Neural progenitor cell (in vitro differentiated cells): Measurements from ENCODE around the gene CD164. TPM values are rescaled to one million over a fixed set of nuclear protein-coding genes. Genes with fewer than 3 reads are reported as not detected.

Experiments
- DNase-seq: peaks from one replicate; pipeline ENCODE4 v3.0.0-alpha.2; 2016; ENCODE audit warnings: low spot score
- H2AFZ ChIP-seq: fragments of 200-600 bp; sonication (generic); replicated peaks from 2 replicates; pipeline ENCODE4 v1.6.1; 2016; ENCODE audit warnings: antibody characterized with exemption
- H3F3A ChIP-seq: fragments of 200-600 bp; sonication (generic); 2 replicates; pipeline ENCODE4 v1.6.1; 2016; ENCODE audit warnings: antibody characterized with exemption, low read depth
- H3K27ac ChIP-seq: fragments of 200-600 bp; sonication (generic); 2 replicates; pipeline ENCODE4 v1.5.1; 2016; ENCODE audit warnings: mild to moderate bottlenecking
- H3K27me3 ChIP-seq: fragments of 200-600 bp; sonication (generic); 2 replicates; pipeline ENCODE4 v1.6.1; 2016; ENCODE audit warnings: mild to moderate bottlenecking, moderate library complexity
- H3K36me3 ChIP-seq: fragments of 200-600 bp; sonication (generic); 2 replicates; pipeline ENCODE4 v1.5.1; 2016
- H3K4me1 ChIP-seq: fragments of 200-600 bp; sonication (generic); 2 replicates; pipeline ENCODE4 v1.6.1; 2016; ENCODE audit warnings: mixed run types
- H3K4me2 ChIP-seq: fragments of 200-600 bp; sonication (generic); 2 replicates; pipeline ENCODE4 v1.6.1; 2016
- H3K4me3 ChIP-seq: fragments of 200-600 bp; sonication (generic); 2 replicates; pipeline ENCODE4 v1.5.1; 2016
- H3K79me2 ChIP-seq: fragments of 200-600 bp; sonication (generic); 2 replicates; pipeline ENCODE4 v1.6.1; 2016; ENCODE audit warnings: low read depth
- H3K9ac ChIP-seq: fragments of 200-600 bp; sonication (generic); 2 replicates; pipeline ENCODE4 v1.6.1; 2016
- H3K9me3 ChIP-seq: fragments of 200-600 bp; sonication (generic); 2 replicates; pipeline ENCODE4 v1.5.1; 2016; ENCODE audit warnings: low read depth
- H4K20me1 ChIP-seq: fragments of 200-600 bp; sonication (generic); 2 replicates; pipeline ENCODE4 v1.6.1; 2016; ENCODE audit warnings: low read depth
- H3K27ac Mint-ChIP-seq: 3 replicates; pipeline ENCODE4 v1.8.0; 2021; ENCODE audit warnings: mixed read lengths
- H3K27me3 Mint-ChIP-seq: 2 replicates; pipeline ENCODE4 v1.8.0; 2022; ENCODE audit warnings: low read depth, mild to moderate bottlenecking, inconsistent platforms, moderate library complexity, mixed read lengths; ENCODE audit not compliant: insufficient read depth
- H3K36me3 Mint-ChIP-seq: 3 replicates; pipeline ENCODE4 v1.8.0; 2021; ENCODE audit warnings: mixed read lengths
- H3K4me1 Mint-ChIP-seq: 3 replicates; pipeline ENCODE4 v1.8.0; 2021; ENCODE audit warnings: mixed read lengths
- H3K4me3 Mint-ChIP-seq: 3 replicates; pipeline ENCODE4 v1.8.0; 2021; ENCODE audit warnings: mild to moderate bottlenecking, moderate library complexity, mixed read lengths
- H3K9me3 Mint-ChIP-seq: 3 replicates; pipeline ENCODE4 v1.8.0; 2020; ENCODE audit warnings: mixed read lengths
- EZH2 ChIP-seq: fragments of 200-600 bp; sonication (generic); IDR thresholded peaks from 2 replicates; pipeline ENCODE4 v1.6.1; 2017; ENCODE audit warnings: antibody characterized with exemption, mild to moderate bottlenecking, moderate library complexity
- EZH2phosphoT487 ChIP-seq: fragments of 200-600 bp; sonication (generic); IDR thresholded peaks from 2 replicates; pipeline ENCODE4 v1.6.1; 2017; ENCODE audit warnings: antibody characterized with exemption
- total RNA-seq: library from RNA; depleted of rRNA; stranded (reverse); fragments of >200 nt; gene quantifications from 2 replicates; pipeline ENCODE4 v1.2.3, GENCODE V29; 2015; ENCODE audit warnings: low replicate concordance
- TF ChIP-seq, protein P1 (sequence below): fragments of 200-600 bp; sonication (generic); IDR thresholded peaks from 2 replicates; pipeline ENCODE4 v1.5.1; 2017; ENCODE audit warnings: antibody characterized with exemption, mild to moderate bottlenecking

Gene CD164
- total RNA-seq, 1 donor from 2014 or later, result 197 TPM

- Mint-ChIP-seq H3K36me3 (peaks cover 1% of the 10 kb centered on the region), H3K9me3 (no peaks in the 10 kb centered on the region), H3K4me1 (no peaks in the 10 kb centered on the region), H3K4me3 (no peak overlapping the region), H3K27ac (no peak overlapping the region), H3K27me3 (peaks cover 4% of the 10 kb centered on the region)
- DNase-seq, result no peak
- no peaks in the 10 kb centered on the region for H3K36me3 ChIP-seq
- no peak overlapping the region for H3K9ac ChIP-seq
- H2AFZ ChIP-seq, result no peak overlapping the region
- H3K27ac ChIP-seq, result no peak overlapping the region
- no peak overlapping the region for H3K4me3 ChIP-seq
- no peaks in the 10 kb centered on the region for H3K79me2 ChIP-seq
- no peaks in the 10 kb centered on the region for H3K27me3 ChIP-seq
- H4K20me1 ChIP-seq, result no peaks in the 10 kb centered on the region
- no peak overlapping the region for H3K4me2 ChIP-seq
- TF ChIP-seq EZH2 (no peak), EZH2phosphoT487 (no peak)
- TF ChIP-seq, protein P1, sequence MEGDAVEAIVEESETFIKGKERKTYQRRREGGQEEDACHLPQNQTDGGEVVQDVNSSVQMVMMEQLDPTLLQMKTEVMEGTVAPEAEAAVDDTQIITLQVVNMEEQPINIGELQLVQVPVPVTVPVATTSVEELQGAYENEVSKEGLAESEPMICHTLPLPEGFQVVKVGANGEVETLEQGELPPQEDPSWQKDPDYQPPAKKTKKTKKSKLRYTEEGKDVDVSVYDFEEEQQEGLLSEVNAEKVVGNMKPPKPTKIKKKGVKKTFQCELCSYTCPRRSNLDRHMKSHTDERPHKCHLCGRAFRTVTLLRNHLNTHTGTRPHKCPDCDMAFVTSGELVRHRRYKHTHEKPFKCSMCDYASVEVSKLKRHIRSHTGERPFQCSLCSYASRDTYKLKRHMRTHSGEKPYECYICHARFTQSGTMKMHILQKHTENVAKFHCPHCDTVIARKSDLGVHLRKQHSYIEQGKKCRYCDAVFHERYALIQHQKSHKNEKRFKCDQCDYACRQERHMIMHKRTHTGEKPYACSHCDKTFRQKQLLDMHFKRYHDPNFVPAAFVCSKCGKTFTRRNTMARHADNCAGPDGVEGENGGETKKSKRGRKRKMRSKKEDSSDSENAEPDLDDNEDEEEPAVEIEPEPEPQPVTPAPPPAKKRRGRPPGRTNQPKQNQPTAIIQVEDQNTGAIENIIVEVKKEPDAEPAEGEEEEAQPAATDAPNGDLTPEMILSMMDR, result no peak
- peaks cover 4% of the 10 kb centered on the region for H3K4me1 ChIP-seq
- no peaks in the 10 kb centered on the region for H3K9me3 ChIP-seq
- no peaks in the 10 kb centered on the region for H3F3A ChIP-seq
Observed at GRCh38 chr6:109424946-109425345, 42.7 kb upstream of the CD164 start.

DNA sequence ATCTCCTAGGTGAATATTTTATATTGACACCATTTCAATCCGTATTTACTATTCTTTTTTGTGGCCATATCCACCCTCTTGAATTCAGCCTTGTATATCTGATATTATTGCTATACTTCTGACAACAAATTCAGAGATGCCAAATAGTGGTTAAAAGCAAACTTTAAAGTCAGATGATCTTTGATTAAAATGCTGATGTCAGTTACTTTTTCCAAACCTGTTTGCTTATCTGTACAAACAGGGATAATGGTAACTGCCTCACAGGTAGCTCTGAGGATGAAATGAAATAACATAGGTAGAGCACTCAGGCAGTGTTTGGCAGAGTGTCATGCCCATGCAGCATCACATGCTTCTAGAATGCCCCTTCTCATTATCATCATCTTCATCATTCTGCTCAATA lies 38.9 kb upstream of the CD164 start:
- H3K9ac ChIP-seq, result no peak overlapping the region
- no peaks in the 10 kb centered on the region for H3F3A ChIP-seq
- H3K9me3 Mint-ChIP-seq, result no peaks in the 10 kb centered on the region
- no peak overlapping the region for H2AFZ ChIP-seq
- H3K9me3 ChIP-seq, result no peaks in the 10 kb centered on the region
- no peak overlapping the region for H3K27ac Mint-ChIP-seq
- peaks cover 4% of the 10 kb centered on the region for H3K4me1 ChIP-seq
- H3K79me2 ChIP-seq, result no peaks in the 10 kb centered on the region
- no peaks in the 10 kb centered on the region for H3K27me3 ChIP-seq
- DNase-seq, result no peak
- peaks cover 4% of the 10 kb centered on the region for H3K36me3 Mint-ChIP-seq
- H4K20me1 ChIP-seq, result no peaks in the 10 kb centered on the region
- no peak overlapping the region for H3K4me2 ChIP-seq
- H3K4me1 Mint-ChIP-seq, result no peaks in the 10 kb centered on the region
- H3K4me3 Mint-ChIP-seq, result no peak overlapping the region
- H3K36me3 ChIP-seq, result no peaks in the 10 kb centered on the region
- TF ChIP-seq EZH2, result no peak
- TF ChIP-seq, protein P1, result no peak
- no peak for TF ChIP-seq EZH2phosphoT487
- H3K27ac ChIP-seq, result no peak overlapping the region
- no peak overlapping the region for H3K4me3 ChIP-seq
- H3K27me3 Mint-ChIP-seq, result peaks cover 2% of the 10 kb centered on the region

DNA sequence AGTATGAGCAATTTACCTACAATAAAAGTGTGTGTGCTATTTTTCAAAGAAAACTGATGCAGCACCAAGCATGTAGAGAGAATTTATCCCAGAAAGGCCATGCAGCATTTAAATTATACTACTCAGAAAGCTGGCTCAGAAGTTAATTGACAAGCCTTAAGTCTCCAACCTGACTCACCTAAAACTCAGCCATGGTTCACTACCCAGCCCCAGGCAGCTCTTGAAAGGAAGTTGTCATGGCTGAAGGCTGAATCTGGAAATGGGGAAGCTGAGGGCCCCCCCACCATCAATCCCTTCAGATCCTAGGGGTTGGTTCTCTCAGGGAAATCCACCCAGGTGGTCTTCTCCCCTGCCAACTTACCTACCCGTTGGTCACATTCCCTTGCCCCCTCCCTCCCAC lies 38.5 kb upstream of the CD164 start:
- Mint-ChIP-seq H3K4me3 (no peak overlapping the region), H3K9me3 (no peaks in the 10 kb centered on the region), H3K27me3 (peaks cover 2% of the 10 kb centered on the region), H3K4me1 (no peaks in the 10 kb centered on the region), H3K27ac (no peak overlapping the region), H3K36me3 (peaks cover 4% of the 10 kb centered on the region)
- no peak for DNase-seq
- H3K27ac ChIP-seq, result no peak overlapping the region
- TF ChIP-seq, protein P1, result no peak
- TF ChIP-seq EZH2phosphoT487 (no peak), EZH2 (no peak)
- no peaks in the 10 kb centered on the region for H3K9me3 ChIP-seq
- no peaks in the 10 kb centered on the region for H4K20me1 ChIP-seq
- peaks cover 4% of the 10 kb centered on the region for H3K4me1 ChIP-seq
- no peaks in the 10 kb centered on the region for H3K36me3 ChIP-seq
- no peak overlapping the region for H3K9ac ChIP-seq
- no peak overlapping the region for H3K4me2 ChIP-seq
- H3K79me2 ChIP-seq, result no peaks in the 10 kb centered on the region
- no peak overlapping the region for H3K4me3 ChIP-seq
- no peak overlapping the region for H2AFZ ChIP-seq
- no peaks in the 10 kb centered on the region for H3K27me3 ChIP-seq
- no peaks in the 10 kb centered on the region for H3F3A ChIP-seq

GRCh38 chr6:109417646-109418045 lies 35.4 kb upstream of the CD164 start:
- no peaks in the 10 kb centered on the region for H3K27me3 Mint-ChIP-seq
- no peaks in the 10 kb centered on the region for H4K20me1 ChIP-seq
- H3K4me3 ChIP-seq, result no peak overlapping the region
- no peaks in the 10 kb centered on the region for H3K4me1 Mint-ChIP-seq
- no peak overlapping the region for H3K27ac Mint-ChIP-seq
- H3K4me2 ChIP-seq, result no peak overlapping the region
- H3K9me3 Mint-ChIP-seq, result peaks cover under 1% of the 10 kb centered on the region
- no peak overlapping the region for H2AFZ ChIP-seq
- H3K27ac ChIP-seq, result no peak overlapping the region
- H3K4me3 Mint-ChIP-seq, result no peak overlapping the region
- no peaks in the 10 kb centered on the region for H3F3A ChIP-seq
- H3K36me3 Mint-ChIP-seq, result peaks cover 16% of the 10 kb centered on the region
- H3K36me3 ChIP-seq, result no peaks in the 10 kb centered on the region
- no peak for DNase-seq
- H3K27me3 ChIP-seq, result no peaks in the 10 kb centered on the region
- no peaks in the 10 kb centered on the region for H3K4me1 ChIP-seq
- H3K79me2 ChIP-seq, result no peaks in the 10 kb centered on the region
- no peaks in the 10 kb centered on the region for H3K9me3 ChIP-seq
- TF ChIP-seq EZH2phosphoT487 (no peak), EZH2 (no peak)
- TF ChIP-seq, protein P1, result no peak
- no peak overlapping the region for H3K9ac ChIP-seq
